Stimulated activated memory B cell treated with anti-CD40 and anti-IgM and Interleukin-4, amounts not matched to agents 10 μg/mL and 1 μg/mL and 100 μg/mL, for 72 hours (primary cell): Measurements from ENCODE around the gene LBP.
"Not testable (repeated sequence)": the region's sequence is repeated elsewhere in the genome, so short reads cannot be mapped to it uniquely, and the experiment has no call there.

Experiments used
- ATAC-seq: fragments of 150-1000 bp; cut with Tn5 transposase; 2 replicates; pipeline ENCODE4 v1.10.0; 2021
- H3K27ac Mint-ChIP-seq: one replicate; pipeline ENCODE4 v1.8.0; 2022; ENCODE audit warnings: mild to moderate bottlenecking, mixed read lengths
- H3K27me3 Mint-ChIP-seq: one replicate; pipeline ENCODE4 v1.8.0; 2022; ENCODE audit warnings: mixed read lengths
- H3K36me3 Mint-ChIP-seq: one replicate; pipeline ENCODE4 v1.8.0; 2022; ENCODE audit warnings: mixed read lengths
- H3K4me1 Mint-ChIP-seq: one replicate; pipeline ENCODE4 v1.8.0; 2022; ENCODE audit warnings: mixed read lengths
- H3K4me3 Mint-ChIP-seq: one replicate; pipeline ENCODE4 v1.8.0; 2022; ENCODE audit warnings: mild to moderate bottlenecking, moderate library complexity, mixed read lengths
- H3K9me3 Mint-ChIP-seq: one replicate; pipeline ENCODE4 v1.8.0; 2022; ENCODE audit warnings: mixed read lengths

The LBP gene

DNA sequence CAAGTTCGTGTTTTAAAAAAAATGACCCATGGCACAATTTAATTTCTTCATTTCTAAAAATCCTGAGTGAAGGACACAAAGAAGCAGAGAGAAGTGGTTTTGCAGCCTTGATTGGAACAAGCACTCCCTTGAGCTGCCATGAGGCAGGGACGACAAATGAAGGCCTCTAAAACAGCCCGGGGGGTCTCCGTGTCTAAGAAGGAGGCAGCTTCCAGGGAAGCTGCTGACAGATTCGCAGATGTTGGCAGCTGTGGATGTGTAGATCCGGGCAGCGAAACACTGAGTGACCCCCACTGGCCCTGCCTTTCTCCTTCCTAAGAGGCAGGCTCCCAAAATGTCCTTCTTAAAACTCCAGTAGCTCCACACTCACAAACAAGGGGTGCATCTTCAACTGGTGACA, 9.6 kb upstream of the LBP start:
- Mint-ChIP-seq H3K27me3 (peaks cover 44% of the 10 kb centered on the region), H3K4me3 (no peak overlapping the region), H3K4me1 (no peaks in the 10 kb centered on the region), H3K27ac (no peak overlapping the region), H3K36me3 (no peaks in the 10 kb centered on the region), H3K9me3 (peaks cover 6% of the 10 kb centered on the region)
- ATAC-seq = no peak

GRCh38 chr20:38337561-38338140, 8.6 kb upstream of the LBP start:
- no peak for ATAC-seq
- Mint-ChIP-seq H3K9me3 (peaks cover 6% of the 10 kb centered on the region), H3K4me3 (no peak overlapping the region), H3K4me1 (no peaks in the 10 kb centered on the region), H3K27me3 (peaks cover 35% of the 10 kb centered on the region), H3K36me3 (no peaks in the 10 kb centered on the region), H3K27ac (no peak overlapping the region)

- H3K4me1 Mint-ChIP-seq = no peaks in the 10 kb centered on the region
- ATAC-seq = no peak
- H3K27me3 Mint-ChIP-seq = peaks cover 33% of the 10 kb centered on the region
- H3K4me3 Mint-ChIP-seq = no peak overlapping the region
- peaks cover 6% of the 10 kb centered on the region for H3K9me3 Mint-ChIP-seq
- no peaks in the 10 kb centered on the region for H3K36me3 Mint-ChIP-seq
- no peak overlapping the region for H3K27ac Mint-ChIP-seq
Measured at GRCh38 chr20:38338849-38339520, 7.3 kb upstream of the LBP start.

DNA sequence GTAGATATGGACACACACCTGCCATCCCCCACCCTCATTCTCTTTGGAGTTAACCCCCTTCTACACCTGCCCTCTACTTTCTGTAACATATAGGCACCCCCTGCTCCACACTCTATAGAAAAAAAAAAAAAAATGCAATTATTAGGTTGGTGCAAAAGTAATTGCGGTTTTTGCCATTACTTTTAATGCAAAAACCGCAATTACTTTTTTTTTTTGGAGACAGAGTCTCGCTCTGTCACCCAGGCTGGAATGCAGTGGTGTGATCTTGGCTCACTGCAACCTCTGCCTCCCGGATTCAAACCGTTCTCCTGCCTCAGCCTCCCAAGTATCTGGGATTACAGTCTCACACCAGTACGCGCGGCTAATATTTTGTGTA, 6.8 kb upstream of the LBP start:
- ATAC-seq, H3K27ac Mint-ChIP-seq, H3K4me3 Mint-ChIP-seq, H3K36me3 Mint-ChIP-seq, H3K4me1 Mint-ChIP-seq, H3K9me3 Mint-ChIP-seq: not testable (repeated sequence)
- peaks cover 33% of the 10 kb centered on the region for H3K27me3 Mint-ChIP-seq

DNA sequence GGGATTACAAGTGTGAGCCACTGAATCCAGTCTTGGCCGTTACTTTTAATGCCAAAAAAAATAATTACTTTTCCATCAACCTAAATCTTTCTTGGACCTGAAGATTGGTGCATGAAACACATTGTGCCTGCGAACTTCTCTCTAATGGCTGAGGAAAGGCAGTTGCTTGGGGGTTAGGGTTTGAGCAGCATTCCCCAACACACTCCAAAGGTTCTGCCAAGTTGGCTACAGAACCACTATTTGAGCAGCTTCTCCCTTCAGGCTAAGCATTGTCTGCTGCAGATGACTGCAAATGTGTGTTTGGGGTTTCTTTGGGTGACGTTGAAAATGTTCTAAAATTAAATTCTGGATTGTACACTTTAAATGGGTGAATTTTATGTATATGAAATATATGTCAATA, 6.3 kb upstream of the LBP start:
- no peak overlapping the region for H3K27ac Mint-ChIP-seq
- H3K4me3 Mint-ChIP-seq = no peak overlapping the region
- no peaks in the 10 kb centered on the region for H3K4me1 Mint-ChIP-seq
- ATAC-seq = no peak
- H3K9me3 Mint-ChIP-seq = peaks cover 6% of the 10 kb centered on the region
- H3K36me3 Mint-ChIP-seq = no peaks in the 10 kb centered on the region
- H3K27me3 Mint-ChIP-seq = peaks cover 33% of the 10 kb centered on the region

DNA sequence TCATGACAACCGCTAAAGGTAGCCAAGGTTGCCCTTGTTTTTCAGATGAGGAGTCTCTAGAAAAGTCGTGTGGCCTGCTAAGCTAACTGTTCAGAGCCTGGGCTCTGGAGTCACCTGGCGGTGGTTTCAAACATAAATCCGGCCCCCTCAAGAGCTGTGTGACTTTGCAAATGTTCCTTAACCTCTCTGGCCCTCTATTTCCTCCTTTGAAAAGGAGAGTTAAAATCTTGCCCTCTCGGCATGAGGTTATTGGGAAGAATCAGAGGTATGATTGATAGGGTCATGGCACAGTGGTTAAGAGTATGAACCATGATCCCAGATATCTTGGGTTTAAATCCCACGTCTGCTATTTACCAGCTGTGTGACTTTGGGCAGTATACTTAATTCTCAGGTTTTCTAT, 5.6 kb upstream of the LBP start:
- Mint-ChIP-seq H3K4me1 (no peaks in the 10 kb centered on the region), H3K36me3 (no peaks in the 10 kb centered on the region), H3K27me3 (peaks cover 33% of the 10 kb centered on the region), H3K9me3 (peaks cover 6% of the 10 kb centered on the region), H3K27ac (no peak overlapping the region), H3K4me3 (no peak overlapping the region)
- no peak for ATAC-seq

GRCh38 chr20:38342216-38342615, 4.1 kb upstream of the LBP start:
- no peak for ATAC-seq
- H3K9me3 Mint-ChIP-seq = peaks cover 6% of the 10 kb centered on the region
- peaks cover 26% of the 10 kb centered on the region for H3K27me3 Mint-ChIP-seq
- H3K4me1 Mint-ChIP-seq = no peaks in the 10 kb centered on the region
- no peak overlapping the region for H3K4me3 Mint-ChIP-seq
- H3K36me3 Mint-ChIP-seq = no peaks in the 10 kb centered on the region
- H3K27ac Mint-ChIP-seq = no peak overlapping the region

GRCh38 chr20:38342713-38343310, 3.5 kb upstream of the LBP start:
- no peaks in the 10 kb centered on the region for H3K4me1 Mint-ChIP-seq
- ATAC-seq = no peak
- peaks cover 4% of the 10 kb centered on the region for H3K9me3 Mint-ChIP-seq
- H3K4me3 Mint-ChIP-seq = no peak overlapping the region
- H3K27ac Mint-ChIP-seq = no peak overlapping the region
- peaks cover 26% of the 10 kb centered on the region for H3K27me3 Mint-ChIP-seq
- H3K36me3 Mint-ChIP-seq = no peaks in the 10 kb centered on the region

DNA sequence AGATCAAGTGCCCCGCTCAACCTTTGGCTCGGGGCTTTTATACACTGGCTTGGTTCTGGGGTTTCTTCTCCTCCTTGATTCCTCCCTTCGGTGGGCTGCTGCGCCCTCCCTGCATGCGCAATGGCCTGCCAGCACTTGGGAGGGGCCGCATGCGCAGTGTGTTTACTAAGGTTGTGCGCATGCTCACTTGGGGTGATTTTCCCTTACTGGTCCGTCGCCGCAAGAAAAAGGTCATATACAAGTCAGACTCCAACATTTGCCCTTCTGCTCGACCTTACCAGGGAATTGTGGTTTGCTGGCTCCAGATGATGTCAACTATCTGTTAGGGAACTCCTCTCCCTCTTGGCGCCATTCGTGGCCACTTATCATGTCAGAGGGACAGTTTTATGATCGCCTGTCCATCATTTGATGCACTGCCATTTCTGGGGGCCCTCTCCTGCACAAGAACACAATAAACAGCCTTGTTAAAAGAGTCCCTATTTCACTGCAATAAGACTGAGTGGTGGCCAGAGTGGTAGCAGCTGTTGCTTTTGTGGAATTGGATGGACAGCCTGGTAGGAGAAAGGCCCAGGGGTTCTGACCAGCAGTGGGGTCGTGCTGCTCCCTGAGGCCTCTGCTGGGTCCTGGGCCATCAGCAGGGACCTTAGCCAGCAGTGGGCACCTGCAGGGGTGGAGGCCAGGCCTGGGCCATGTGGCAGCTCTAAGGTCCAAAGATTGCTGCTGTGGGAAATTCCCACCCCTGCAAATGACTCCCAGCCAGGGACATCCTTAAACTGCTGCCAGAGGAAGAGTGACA, 2.8 kb upstream of the LBP start:
- Mint-ChIP-seq H3K4me3 (no peak overlapping the region), H3K4me1 (no peaks in the 10 kb centered on the region), H3K36me3 (no peaks in the 10 kb centered on the region), H3K27ac (no peak overlapping the region), H3K27me3 (peaks cover 27% of the 10 kb centered on the region), H3K9me3 (no peaks in the 10 kb centered on the region)
- no peak for ATAC-seq

- ATAC-seq = no peak
Measured at GRCh38 chr20:38344107-38344701, 2.1 kb upstream of the LBP start.

DNA sequence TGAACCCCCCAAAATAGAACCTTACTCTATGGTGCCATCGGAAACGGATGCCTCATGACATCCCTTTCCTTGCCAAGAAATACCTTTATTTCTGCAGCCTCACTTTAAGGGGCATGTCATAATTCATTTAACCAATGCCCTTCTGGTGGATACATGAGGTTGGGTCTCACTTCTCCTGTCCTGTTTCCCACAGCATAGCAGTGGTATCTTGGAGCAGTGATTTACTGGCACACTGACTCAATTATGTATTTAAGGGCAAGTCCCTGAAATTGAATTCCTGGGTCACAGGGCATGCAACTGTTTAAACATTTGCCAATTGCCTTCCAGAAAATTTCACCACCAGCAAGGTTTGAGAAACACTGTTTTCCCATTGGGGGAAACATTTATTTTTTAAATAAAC, 639 bp upstream of the LBP start:
- Mint-ChIP-seq H3K9me3 (no peaks in the 10 kb centered on the region), H3K27ac (no peak overlapping the region), H3K4me1 (no peaks in the 10 kb centered on the region), H3K36me3 (no peaks in the 10 kb centered on the region), H3K27me3 (peaks cover 28% of the 10 kb centered on the region), H3K4me3 (no peak overlapping the region)
- ATAC-seq = no peak

More at GRCh38 chr20:38344107-38344701, 2.1 kb upstream of the LBP start:
- Mint-ChIP-seq H3K27ac (no peak overlapping the region), H3K9me3 (no peaks in the 10 kb centered on the region), H3K27me3 (peaks cover 24% of the 10 kb centered on the region), H3K36me3 (no peaks in the 10 kb centered on the region), H3K4me3 (no peak overlapping the region), H3K4me1 (no peaks in the 10 kb centered on the region)

GRCh38 chr20:38346741-38347140, 459 bp downstream of the LBP start:
- Mint-ChIP-seq H3K36me3 (no peaks in the 10 kb centered on the region), H3K4me1 (no peaks in the 10 kb centered on the region), H3K4me3 (no peak overlapping the region), H3K27ac (no peak overlapping the region), H3K27me3 (peaks cover 28% of the 10 kb centered on the region), H3K9me3 (no peaks in the 10 kb centered on the region)
- no peak for ATAC-seq

GRCh38 chr20:38349856-38350255, 3.6 kb downstream of the LBP start:
- peaks cover 28% of the 10 kb centered on the region for H3K27me3 Mint-ChIP-seq
- no peaks in the 10 kb centered on the region for H3K9me3 Mint-ChIP-seq
- ATAC-seq = no peak
- H3K36me3 Mint-ChIP-seq = no peaks in the 10 kb centered on the region
- no peaks in the 10 kb centered on the region for H3K4me1 Mint-ChIP-seq
- H3K27ac Mint-ChIP-seq = no peak overlapping the region
- H3K4me3 Mint-ChIP-seq = no peak overlapping the region

DNA sequence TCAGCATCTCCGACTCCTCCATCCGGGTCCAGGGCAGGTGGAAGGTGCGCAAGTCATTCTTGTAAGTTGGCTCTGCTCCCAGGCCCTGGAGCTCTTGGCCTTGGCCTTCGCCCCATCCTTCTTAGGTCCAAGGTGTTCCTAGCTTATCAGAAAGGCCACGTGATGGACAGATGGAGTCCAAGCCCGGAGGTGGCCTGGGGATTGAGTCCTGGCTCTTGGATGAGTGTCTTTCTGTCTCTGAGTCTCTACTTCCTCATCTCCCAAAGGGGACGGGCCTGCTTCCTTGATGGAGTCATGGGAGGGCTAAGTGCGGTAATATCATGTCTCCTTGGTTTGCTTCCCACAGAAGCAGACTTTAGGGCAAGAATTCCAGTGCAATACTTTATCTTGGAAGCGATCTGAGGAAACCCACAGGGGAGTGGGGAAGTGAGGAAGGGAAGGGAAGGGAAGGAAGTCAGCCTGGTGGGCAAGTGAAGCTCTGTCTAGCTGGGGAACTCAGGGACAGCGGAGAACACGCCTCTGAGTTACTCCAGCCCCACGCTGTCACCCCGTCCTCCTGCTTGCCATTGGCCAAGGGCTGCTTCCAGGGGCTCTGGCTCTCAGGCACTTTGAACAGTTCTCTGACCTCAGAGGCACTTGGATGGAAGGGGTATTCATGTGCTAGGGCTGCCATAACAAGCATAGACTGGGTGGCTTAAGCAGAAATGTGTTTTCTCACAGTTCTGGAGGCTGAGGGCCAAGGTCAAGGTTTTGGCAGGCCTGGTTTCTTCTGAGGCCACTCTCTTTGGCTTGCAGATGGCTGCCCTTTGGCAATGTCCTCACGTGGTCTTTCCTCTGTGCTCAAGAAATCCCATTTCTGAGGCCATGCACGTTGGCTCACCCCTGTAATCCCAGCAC, 4.8 kb downstream of the LBP start:
- H3K9me3 Mint-ChIP-seq = no peaks in the 10 kb centered on the region
- H3K27ac Mint-ChIP-seq = no peak overlapping the region
- ATAC-seq = no peak

More for the DNA sequence above, 4.8 kb downstream of the LBP start:
- H3K4me1 Mint-ChIP-seq = peaks cover 8% of the 10 kb centered on the region
- H3K4me3 Mint-ChIP-seq = no peak overlapping the region
- peaks cover 28% of the 10 kb centered on the region for H3K27me3 Mint-ChIP-seq
- no peaks in the 10 kb centered on the region for H3K36me3 Mint-ChIP-seq
